Activated gamma-delta T cell (primary cell): ENCODE measurements around the gene HIF3A.

ENCODE experiments used
- DNase-seq: peaks from one replicate; lab custom pipeline; 2025; lab: John Stamatoyannopoulos, UW

HIF3A gene

DNA sequence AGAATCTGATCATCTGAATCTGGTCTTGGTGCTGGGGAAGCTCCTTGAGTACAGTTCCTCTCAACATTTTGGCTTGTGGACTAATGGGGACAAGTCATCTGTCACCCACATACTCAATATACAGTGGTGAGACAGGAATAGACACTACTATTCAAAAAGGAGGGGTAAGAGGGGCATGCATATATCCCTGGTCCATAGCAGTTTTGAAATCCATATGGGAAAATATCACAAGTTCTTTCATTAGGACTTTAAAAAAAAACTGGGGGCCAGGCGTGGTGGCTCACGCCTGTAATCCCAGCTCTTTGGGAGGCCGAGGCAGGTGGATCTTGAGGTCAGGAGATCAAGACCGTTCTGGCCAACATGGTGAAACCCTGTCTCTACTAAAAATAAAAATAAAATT, 29.8 kb downstream of the HIF3A start:
- no peak for DNase-seq

DNA sequence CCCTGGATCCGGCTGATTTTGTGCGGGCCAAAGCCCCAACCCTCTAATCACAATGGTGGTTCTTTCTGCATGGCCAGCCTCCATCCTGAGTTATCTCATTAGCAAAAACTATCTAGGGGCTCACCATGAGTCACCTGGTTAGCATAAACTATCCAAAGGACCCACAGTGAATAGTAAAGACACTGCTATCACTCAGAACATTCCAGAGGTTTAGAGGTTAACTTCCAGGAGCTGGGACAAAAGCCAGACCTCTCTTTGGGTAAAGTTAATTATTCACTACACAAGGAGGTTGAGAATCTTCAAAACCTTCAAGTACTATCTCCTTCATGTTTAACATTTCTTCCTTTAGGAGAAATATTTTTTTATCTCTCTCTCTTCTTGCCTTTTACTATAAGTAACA, 31.2 kb downstream of the HIF3A start:
- no peak for DNase-seq

DNA sequence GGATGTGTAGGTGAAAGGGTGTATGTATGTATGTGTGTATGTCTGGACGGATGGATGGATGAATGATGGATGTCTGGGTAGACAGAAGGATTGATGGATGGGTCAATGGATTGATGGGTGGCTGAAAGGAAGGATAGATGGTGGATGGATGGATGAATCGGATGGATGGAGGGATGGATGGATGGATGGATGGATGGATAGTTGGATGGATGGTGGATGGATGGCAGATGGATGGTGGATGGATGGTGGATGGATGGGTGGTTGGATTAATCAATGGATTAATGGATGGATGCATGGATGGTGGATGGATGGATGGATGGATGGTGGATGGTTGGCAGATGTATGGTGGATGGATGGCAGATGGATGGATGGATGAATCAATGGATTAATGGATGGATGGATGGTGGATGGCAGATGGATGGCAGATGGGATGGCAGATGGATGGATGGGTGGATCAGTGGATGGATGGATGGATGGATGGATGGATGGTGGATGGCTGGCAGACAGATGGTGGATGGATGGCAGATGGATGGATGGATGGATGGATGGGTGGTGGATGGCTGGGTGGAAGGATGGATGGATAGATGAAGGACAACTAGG, 33.6 kb downstream of the HIF3A start:
- DNase-seq = no peak

DNA sequence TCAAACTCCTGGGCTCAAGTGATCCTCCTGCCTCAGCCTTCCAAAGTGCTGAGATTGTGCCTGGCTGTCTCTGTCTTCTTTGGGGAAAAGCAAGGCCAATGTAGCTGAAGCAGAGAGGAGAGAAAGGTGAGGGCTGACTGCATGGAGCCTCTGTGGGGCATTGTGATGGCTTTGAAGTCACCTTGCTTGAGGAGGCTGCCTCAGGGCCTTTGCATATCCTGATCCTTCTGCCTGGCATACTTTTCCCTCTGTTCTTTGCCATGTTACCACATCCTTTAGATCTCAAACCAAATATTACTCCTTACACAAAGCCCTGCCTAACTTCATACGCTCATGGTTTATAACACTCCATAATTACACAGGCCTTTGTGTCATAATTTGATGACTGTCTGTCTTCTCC, 40.6 kb downstream of the HIF3A start:
- DNase-seq = no peak

DNA sequence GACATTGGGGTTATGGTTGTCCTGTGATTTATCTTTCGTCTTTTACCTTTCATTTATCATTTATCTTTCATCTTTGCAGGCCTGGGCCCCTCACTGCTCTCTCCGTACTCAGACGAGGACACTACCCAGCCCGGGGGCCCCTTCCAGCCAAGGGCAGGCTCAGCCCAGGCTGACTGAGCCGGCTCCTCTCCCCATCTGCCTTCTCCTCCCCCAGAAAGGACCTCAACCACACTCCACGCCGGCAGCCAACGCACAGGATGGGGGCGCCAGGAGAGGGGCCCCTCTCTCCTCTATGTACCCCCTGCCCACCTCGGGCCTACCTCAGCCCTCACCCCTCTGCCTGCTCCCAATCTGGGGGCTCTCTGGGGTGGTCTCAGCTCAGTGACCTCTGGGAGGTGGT, 42.6 kb downstream of the HIF3A start:
- DNase-seq = no peak

DNA sequence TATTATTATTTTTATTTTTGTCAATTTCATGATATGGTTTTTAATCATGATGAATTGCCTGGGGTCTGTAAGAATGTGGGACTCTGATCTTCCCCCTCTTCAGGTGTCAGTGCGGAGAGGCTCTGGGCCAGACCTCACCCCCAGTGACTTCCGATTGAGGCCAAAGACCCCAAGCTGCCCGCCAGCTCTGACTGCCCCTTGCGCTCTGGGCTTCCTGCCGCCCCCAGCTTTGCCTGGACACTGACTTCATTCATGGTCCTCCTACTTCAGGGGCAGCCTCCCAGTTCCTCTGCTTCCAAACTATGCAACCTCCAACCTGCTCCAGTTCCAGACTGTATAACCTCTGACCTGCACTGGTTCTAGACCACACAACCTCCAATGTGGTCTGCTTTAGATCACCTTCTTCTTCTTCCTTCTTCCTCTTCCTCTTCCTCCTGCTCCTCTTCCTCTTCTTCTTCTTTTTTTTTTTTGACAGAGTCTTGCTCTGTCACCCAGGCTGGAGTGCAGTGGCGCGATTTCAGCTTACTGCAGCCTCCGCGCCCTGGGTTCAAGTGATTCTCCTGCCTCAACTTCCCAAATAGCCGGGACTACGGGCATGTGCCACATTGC, 43.3 kb downstream of the HIF3A start:
- DNase-seq = no peak

DNA sequence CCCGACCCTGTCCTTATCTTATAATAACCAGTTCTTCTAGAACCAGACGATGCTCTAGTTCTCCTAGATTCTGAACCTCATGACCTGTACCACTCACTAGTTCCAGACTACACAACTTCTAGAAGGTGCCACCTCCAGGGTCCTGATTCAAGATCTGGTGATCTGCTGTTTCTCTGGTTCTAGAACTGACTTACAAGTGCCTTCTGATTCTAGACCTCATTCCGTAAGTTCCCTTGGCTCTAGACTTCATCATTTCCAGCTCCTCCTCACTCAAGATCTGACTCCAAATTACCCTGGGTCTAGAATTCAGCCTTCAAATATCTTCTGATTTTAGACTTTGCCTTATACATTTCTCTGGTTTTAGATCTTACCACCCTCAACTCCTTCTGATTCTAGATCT, 45.1 kb downstream of the HIF3A start:
- DNase-seq = no peak

DNA sequence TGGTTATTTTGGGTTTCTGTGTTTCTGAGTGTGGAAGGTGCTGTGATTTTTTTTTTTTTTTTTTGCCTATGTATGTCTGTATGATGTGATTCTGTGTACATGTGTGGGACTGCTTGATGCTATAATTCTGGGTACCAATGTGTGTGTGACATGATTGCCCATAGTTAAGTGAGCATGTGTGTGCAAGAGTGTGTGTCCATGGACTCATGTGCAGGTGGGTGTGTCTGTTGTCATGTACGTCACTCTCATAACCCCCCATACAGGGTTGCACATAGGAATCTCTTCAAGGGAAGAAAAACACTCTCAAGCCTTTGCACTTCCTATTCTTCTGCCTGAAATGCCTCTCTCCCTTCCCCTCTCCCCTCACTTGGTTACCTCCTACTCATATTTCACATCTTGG, 47.5 kb downstream of the HIF3A start:
- no peak for DNase-seq

DNA sequence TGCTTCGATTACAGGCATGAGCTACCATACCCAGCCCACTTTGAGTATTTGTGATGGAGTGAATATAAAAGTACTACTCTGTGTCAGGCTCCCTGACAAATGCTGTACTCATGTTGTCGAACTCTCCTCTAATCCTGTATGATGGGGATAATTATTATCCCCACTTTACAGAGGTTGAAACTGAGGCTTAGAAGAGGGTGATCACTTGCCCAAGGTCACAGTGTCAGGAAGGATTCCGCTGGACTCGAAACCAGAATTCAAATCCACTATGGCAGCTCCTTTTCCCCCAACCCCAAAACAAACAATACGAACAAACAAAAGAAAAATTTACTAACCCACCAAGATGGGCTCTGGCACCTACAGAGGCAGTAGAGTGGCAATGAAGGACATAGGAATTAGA, 48.3 kb downstream of the HIF3A start:
- DNase-seq = no peak

DNA sequence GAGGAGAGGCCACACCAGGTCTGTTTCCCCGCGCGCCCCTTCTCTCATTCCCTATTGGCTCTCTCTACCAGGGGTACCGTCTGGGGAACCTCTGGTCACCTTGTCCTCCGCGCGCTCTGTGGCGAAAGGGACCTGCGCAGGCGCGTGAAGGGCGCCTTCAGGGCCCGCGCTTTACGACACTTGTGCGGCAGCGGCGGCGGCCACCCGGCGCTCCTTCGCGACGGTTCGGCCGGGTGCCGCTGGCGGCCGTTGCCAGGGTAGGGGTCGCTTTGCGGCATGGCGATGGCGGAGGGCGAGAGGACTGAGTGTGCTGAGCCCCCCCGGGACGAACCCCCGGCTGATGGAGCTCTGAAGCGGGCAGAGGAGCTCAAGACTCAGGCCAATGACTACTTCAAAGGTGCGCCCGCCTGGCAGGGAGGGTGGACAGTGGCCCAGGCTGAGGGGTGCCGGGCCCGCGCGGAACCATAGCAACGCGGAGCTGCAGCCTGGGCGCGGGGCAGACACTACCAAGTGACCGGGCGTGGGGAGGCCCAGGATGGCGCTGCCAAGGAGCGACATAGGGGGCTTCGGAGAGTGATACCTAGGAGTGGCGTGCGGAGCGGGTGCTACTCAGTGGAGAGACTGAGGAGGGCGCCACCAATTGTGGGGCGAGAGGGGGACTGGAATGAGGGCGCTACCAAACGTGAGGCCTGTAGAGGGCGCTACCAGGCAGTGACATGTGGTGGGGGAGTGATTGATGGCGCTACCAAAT, 50.2 kb downstream of the HIF3A start, which contains the start of gene PPP5C:
PPP5C (plus strand) TSS at position 267 of the 751 bp plus-strand sequence; CDS start at position 277, 10 bp downstream.
- peak; percentile 77 for DNase-seq

DNA sequence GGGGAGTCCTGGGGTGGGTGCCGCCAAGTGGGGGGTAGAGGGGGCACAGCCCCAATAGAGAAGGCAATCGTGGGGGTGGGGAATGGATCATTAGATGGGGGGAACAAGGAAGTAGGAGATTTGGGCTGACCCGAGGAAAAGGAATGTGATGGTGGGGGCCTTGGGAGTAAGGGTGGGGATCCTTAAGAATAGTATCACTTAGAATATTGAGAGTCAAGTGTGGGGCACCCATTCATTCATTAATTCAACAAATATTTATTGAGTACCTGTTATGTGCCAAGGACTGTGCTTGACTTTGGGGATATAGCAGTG, 50.7 kb downstream of the HIF3A start:
- DNase-seq = no peak

DNA sequence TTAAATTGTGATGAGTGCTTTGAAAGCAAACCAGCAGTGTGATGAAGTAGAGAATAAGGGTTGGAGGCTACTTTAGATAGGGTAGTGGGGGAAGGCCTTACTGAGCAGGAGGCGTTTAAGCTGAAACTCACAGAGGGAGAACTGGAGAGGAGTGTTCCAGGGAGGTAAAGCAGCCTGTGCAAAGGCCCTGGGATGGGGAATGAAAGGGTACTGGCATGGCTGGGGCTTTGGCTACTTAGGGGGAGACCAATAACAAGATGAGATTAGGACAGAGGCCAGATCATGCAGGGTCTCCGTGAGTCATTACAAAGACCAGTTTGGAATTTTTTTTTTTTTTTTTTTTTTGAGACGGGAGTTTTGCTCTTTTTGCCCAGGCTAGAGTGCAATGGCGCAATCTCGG, 51.1 kb downstream of the HIF3A start:
- DNase-seq = no peak

DNA sequence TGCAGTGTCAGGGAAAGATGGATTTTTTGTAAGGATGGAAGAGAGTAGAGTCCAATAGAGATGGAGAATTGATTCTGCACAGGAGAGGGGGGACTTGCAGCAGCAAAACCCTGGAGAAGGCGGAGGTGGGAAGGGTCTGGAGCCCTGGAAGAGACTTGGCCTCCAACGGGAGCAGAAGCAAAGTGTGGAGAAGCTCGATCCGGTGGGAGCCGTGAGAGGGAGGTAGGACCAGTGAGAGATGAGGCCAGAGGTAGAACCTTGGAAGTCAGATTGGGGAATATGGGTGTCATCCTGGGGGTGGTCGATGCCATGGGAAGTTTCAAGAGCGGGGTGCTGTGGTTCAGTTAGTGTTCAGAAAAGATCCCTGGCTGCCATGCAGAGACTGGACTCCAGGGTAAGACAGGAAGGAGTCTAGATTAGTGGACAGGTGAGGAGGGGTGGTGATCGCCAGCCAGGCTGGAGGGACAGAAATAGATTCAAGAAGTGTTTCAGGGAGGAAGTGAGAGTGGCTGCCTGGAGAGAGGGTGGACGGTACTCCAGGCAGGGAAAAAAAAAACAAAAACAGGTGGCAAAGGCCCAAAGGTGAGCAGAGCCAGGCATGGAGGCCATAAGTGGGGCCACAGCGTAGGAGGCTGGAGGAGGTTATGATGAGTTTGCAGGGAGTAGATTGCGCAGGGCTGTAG, 52.6 kb downstream of the HIF3A start:
- DNase-seq = no peak

DNA sequence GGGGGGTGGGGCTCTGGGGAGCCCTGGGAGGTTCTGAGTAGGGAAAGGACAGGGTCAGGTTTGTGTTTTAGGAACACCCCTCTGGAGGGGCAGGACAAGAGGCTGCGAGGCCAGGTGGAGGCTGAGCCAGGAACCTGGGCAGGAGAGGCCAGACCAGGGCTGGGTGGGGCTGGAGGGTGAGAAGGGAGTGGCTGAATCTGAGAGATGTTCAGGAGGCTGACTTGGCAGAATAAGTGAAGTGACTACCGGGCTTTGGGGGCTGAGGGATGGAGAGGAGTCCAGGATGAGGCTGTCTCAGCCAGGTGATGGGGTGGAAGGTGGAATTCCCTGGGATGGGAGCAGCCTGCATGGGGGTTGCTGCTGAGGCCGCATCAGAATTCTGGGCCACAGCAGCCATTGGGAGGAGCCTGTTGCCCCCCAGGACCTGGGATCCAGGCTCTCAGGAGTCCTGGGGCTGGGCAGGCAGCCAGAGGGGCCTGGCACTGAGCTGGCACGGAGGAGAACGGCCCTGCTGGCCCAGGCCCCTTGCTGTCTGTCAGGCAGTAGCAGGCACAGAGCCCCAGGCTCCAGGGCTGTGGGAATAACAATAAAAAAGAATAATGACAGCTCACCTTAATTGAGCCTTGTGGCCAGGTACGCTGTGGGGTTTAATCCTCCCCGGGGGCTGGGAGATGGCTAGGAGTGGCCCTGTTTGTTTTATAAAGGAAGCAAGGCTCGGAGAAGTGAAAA, 53.4 kb downstream of the HIF3A start:
- no peak for DNase-seq

DNA sequence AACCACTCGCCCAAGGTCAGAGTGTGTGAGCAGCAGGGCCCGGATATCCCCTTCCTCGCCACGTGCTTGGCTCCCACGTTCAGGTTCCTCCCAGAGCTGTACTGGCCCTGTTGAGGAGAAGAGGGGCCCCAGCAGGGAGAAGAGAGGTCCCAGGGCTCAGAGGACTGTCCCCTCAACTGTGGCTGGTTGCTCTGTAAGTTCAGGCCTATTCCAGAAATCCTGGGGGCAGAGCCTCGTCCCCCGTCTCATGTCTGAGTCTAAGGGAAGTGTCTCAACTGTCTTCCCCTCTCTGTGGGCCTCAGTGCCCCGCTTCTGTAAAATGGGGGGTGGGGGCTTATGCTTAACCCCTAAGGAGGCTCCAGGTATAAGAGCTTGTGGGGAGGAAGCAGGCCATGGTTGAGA, 53.9 kb downstream of the HIF3A start:
- DNase-seq = no peak

DNA sequence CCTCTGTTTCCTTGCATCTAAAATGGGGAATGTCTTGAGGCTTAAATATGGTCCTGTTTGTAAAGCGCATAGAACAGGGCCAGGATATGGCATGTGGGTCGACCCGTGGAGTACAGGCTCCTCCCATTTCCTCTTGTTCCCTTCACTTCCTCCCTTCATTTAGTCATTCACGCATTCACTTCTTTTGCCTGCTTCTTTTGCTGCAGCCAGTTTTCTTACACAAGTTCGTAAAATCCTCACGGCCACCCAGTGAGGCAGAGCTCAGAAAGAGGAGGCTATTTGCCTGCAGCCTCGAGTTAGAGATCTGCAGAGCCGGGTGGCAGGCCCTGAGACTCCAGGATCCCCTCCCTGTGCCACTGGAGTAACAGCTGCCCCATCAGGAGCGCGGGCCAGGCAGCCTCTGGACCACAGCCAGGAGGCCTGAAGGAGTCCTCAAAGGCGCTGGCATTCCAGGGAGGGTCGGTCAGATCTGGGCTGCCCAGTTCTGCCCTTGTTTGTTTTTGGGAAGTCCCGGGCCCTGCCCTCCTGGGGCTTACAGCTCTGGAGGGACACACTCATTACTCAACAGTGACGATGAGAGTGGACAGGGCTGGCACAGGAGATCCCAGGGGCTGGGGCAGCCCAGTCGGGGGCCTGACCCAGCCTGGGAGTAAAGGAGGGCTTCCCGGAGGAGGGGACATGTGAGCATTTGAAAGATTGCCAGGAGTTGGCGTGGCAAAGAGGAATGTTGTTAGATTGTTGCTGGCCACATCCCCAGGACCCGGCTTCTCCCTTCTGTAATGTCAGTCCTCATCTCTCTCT, 54.6 kb downstream of the HIF3A start:
- no peak for DNase-seq

DNA sequence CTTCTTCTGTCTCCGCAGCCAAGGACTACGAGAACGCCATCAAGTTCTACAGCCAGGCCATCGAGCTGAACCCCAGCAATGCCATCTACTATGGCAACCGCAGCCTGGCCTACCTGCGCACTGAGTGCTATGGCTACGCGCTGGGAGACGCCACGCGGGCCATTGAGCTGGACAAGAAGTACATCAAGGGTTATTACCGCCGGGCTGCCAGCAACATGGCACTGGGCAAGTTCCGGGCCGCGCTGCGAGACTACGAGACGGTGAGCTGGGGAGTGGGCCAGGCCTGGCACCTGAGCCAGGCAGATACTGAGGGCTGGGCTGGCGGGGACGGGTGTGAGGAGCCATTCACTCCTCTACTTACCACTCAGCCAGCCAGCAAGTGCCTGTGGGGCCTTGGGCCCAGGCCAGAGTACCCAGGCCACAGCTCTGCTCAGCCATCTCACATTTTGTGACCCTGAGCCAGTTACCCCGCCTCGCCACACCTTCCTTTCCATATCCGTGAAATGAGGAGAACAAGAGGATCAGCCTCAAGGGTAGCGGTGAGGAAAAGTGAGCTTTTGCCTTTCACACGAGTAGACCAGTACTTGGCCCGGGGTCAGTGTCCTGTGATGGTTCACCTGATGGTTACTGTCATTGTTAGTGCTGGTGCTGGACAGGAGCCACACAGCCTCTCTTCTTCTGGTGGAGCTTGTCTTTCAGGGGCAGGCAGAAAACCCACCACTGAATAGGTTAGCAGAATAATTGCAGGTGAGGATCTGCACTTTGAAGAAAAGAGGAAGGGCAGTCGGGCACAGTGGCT, 57.1 kb downstream of the HIF3A start:
- DNase-seq = no peak

DNA sequence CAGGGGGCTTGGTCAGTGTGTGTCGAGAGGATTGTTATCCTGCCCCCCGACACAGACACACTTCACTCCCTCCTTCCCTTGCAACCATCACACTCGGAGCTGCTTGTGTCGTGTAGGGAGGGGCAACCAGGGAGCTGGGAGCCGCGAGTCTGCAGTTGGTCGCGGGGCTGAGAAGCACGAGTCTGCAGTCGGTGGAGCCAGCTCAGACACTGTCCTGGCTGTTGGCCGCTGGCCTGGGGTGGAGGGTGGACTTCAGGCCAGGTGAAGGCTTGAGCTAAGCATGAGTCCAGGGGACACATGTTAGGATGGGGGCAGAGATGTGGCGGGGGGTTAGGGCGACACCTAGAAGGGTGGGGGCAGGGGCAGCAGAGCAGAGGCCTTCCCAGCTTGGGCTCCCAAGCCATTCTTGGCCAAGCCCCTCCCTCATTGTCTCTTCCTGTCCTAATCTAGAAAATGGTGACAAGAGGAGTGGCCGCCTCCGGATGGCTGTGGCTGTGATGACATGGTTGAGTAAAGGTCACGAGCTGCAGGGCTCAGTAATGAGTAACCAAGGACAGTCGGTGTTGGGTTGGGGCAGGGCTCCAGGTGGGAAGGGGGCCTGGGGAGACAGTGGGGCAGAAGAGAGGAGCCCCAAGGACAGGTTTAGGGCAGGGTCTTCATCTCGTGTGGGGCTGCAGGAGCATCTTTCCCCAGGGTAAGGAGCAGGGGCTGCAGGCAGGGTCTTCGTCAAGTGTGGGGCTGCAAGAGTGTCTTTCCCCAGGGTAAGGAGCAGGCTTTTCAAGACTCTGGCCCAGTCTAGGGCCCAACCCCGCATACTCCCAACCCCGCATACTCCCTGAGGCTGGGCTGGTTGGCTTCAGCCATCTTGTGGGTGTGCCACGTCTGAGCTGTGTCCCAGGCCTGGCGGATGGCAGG, 58.6 kb downstream of the HIF3A start:
- DNase-seq = no peak
